AG08395 (cell line): Measurements from ENCODE around the gene CXCL12.

Source experiments
- DNase-seq: peaks from one replicate; pipeline ENCODE4 v3.0.0; 2012; ENCODE audit warnings: mixed read lengths, low spot score

Gene CXCL12

DNA sequence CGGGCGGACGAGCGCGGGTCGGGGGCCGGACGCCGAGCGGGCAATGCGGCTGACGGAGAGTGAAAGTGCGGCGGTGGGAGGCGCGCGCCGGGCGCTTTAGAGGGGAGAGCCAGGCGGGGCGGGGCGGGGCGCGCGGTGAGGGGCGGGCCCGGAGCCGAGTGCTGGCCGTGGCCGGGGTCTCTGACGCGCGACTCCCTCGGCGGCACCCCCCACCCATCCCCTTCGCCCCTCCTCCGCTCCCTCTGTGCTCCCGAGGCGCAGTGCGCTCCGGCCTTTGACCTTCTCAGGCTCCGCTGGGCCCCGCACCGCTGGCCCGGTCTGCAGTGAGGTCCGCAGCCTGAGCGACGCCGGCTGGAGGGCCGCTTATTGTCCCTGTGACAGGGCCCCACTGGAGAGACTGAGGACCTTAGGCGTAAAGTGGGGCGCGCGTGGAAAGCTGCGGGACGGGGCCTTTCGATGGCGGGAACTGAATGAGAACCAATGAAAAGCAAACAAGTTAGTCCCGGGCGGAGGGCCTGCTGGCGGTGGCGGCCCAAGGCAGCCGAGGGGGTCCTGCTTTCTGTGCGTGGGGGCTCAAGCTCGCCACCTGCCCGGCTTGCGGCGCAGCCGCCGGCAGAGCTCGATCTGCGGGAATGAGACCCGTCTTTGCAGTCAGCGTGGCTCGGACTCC lies at the start of gene CXCL12:
TSS of gene CXCL12 (minus strand) at position 72 of the 670 bp plus-strand sequence. CDS start 92 bp downstream, outside the sequence.
- DNase-seq: no peak

DNA sequence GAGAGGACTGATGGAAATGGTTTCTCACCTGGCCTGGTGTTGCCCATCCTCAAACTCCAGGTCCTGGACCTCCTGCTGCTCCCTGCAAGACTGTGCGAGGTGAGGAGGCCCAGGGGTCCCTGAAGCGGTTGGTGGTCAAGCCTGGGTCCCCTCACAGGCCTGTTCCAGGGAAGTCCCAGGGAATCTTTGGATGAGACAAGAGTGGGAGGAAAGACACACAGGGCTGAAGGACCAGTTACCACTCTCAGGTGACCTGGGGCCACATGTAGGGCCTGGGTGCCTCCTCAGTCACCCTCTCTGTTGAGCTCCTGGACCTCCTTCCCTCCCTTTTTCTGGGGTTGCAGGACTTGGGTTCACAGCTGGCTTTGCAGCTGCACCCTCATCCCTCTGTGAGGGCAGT lies 42.6 kb upstream of the CXCL12 start:
- no peak for DNase-seq

DNA sequence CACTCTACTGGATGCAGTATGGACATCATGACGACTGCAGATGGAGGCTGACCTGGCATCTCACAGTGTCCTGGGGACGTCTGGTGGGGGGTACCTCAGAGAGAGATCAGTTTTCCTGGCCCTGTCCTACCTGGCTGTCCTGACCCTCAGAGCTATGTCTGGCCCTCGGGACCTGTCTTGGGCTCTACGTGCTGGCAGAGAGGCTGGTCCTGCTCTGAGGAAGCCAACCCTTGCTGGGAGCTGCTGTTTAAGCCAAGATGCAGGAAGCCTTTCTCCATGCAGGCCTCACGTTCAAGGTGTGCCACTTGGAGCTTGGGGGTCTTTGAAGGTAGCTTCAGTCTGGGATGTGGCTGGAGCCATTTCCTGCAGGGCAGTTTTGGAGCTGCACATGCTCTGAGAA lies 42.1 kb upstream of the CXCL12 start:
- DNase-seq: no peak

DNA sequence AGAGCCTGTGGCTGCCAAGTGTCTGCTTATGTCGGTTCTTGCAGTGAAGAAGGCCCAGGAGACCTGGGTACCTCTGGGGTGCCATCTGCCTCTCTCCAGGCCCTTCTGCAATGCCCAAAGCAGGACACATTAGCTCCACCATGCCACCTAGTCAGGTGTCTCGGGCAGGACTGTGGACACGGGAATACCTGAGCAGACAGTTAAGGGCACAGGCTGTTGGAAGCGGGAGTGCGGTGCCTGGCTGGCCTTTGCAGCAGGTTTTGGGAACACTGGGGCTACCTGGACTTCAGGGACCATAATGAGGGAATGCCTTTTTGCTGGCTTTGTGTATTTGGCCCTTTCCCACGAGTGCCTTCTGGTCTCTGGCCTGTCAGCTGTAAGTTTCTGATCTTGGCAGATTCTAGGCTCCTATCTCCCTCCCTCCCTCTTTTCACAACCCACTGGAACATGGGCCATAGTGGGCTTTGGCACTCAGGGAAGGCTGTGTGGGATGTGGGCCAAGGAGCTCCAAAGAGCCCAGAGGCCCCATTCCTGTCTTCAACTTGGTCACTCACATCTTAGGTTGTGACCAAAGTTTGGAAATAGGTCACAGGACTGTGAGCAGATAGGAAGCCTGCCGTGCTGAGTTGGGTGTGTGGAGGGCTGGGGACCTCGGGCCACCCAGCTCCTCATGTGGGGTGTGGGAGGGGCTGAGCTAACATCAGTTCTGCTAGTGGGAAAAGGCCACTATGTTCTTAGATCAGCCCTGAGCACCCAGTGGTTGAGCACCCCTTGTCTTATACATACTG lies 41.5 kb upstream of the CXCL12 start:
- DNase-seq: no peak

DNA sequence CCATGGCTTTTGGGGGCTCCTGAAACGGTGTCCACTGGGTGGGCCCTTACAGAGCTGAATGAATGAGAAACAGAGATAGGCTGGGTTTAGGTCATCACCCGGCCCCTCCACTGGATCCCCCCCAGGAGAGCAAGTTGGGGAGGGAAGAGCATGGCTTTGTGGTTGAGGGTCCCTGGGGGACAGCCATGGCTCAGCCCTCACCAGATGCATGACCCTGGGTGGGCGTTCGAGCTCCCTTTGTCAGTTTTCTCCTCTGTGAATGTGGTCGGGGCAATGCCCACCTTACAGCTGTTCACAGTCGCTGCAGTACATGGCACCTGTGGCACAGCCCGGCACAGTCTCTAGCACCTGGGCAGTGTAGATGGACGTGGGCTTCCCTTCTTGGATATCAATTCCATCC lies 40.6 kb upstream of the CXCL12 start:
- no peak for DNase-seq

DNA sequence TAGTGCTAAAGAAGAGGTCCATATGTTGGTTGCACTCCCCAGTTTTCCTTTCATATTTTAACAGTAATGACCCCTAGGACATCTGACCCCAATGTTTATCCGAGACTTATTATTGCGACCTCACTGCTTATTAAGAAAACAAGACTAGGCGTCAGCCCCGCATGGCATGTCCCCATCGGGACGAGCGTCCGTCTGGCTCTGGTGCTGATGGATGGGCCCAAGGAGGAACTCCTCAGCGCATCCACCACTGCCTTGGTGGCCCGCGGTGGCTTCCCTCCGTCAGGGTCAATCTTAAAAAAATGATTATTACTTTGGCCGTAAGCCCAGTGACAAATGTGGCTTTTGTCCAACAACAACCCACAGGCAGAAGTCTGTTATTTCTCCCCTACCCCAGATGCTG lies 40.1 kb upstream of the CXCL12 start:
- DNase-seq: no peak

DNA sequence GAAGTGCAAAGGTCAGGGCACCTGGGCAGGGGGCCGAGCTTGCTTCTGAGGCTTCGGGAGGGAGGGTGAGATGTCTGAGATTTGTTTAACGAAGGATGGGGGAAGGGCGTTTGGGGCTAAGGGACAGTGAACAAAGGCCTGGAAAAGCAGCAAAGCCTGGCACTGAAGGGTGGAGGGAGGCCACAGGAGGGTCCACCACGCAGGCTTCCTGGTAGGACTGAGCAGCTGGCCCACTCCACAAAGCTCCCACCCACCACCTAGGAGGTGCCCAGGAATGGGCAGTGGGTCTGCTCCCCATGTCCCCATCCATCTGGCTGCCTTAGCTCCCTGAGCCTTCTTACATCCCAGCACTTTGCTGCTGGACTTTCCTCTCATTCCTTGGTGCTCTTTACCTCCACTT lies 39.4 kb upstream of the CXCL12 start:
- DNase-seq: no peak

DNA sequence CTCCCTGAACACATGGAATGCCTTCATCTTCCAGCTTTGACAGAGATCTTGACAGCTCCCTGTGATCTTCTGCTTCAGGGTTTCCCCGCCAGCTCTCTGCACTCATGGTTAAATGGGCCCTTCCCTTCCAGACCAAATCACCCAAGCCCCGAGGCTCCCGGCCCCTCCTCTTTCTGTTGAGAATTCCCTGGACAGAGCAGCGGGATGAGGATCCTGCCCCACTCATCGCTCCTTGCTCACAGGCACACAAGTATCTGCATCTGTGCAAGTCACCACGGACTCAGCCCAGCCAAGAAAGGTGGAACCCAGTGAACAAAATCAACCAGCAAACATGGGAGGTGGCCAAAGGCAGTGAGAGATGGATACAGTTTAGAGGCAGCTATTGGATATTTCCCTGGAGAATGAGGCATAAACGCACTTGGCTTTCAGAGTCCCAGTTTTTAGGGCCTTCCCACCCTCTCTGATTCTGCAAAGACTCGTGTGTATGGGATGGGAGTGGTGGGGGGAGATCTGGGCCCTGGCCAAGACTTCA lies 37.7 kb upstream of the CXCL12 start:
- no peak for DNase-seq

DNA sequence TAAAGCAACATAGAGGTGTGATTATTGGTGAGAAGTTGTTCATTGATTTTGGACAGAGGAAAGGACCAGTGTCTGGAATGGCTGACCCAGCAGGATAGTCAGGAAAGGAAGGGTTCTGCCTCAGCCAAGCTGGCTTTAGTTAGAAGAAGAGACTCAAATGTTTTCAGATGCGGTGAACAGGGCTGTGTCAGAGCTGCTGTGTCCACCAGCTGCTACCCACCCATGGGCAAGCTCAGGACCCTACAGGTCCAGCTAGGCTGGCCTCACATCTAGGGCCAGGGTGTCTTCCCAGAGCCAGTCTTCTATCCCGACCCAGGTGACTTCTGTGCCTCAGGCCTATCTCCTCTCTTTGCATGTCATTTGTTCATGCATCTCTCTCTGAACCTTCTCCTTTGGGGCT lies 37.3 kb upstream of the CXCL12 start:
- DNase-seq: no peak

DNA sequence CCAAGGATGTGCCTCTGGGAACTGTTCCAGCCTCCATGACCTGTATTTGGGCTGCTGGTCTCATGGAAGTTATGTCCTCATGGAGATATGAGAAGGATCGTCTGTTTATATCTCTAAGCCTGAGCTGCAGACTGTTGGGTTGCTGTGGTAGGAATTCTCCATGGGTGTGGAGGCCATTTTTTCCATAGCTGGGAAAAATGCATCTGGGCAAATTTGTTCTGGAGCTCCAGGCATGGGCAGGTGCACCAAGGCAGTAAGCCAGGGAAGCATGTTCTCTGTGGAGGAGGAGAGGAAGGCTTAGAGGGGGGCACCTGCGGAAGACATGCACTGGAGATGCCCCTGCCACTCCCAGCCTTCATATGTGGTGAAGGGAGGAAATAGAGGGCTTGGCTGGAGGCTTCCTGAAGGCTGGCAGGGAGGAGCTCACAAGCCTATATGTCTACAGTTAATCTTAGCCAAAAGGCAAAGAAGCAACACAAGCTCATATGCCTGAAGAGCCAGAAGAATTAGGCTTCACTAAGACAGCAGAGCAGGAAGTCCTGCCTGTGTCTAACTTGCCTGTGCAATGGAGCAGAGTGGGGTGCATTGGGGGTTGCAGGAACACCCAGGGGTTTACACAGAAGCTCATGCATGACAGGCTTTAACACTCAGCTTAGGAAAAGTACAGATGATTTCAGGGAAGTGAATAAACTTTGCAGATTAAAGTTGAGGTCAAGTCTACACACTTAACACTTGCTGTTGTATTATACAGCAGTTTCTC lies 35.1 kb upstream of the CXCL12 start:
- no peak for DNase-seq

DNA sequence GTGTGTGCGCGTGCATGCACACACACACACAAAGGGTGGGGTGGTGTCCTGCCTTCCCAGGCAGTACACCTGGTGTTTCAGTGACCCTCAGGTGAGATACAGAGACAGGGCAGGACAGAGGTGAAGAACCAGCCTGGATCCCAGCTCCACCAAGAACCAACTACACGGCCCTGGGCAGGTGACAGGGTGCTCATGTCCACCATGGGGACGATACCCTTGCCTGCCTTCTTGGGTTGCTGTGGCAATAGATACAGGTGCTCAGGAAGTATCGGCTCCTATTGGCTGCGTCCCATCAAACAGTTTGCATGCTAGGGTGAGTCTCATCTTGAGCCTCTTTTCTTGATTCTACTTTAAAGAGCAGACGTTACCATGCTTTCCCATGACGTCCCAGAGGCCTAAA lies 33.7 kb upstream of the CXCL12 start:
- DNase-seq: no peak

DNA sequence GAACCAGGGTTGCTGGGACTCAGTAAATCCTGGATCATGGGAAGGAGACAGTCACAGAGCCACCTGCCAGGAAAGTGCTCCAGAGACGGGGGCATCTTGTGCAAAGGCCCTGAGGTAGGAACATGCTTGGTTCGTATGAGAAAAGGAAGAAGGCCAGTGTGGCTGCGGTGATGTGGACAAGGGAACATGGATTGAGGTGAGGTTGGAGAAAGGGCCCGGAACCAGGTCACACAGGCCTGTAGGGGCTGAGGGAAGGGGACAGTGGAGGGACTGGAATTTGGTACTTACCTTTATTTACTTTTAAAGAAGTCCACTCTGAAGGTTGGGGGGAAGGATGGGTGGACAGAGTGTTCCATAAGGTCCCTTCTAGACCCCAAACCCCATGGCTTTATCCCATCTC lies 32.9 kb upstream of the CXCL12 start:
- no peak for DNase-seq

DNA sequence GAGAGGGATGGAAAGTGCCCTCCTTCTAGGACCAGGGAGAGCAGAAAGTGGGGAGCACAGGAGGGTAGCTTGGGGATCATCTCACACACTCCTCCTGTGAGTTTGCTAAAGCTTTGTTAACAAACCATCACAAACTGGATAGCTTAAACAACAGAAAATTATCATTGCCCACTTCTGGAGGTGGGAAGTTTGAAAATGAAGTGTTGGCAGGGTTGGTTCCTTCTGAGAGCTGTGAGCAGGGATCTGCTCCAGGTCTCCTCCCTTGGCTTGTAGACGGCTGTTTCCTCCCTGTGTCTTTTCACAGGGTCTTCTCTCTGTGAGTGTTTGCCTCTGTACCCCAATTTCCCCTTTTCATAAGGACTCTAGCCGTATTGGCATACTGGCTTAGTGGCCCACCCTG lies 32.0 kb upstream of the CXCL12 start:
- DNase-seq: no peak

DNA sequence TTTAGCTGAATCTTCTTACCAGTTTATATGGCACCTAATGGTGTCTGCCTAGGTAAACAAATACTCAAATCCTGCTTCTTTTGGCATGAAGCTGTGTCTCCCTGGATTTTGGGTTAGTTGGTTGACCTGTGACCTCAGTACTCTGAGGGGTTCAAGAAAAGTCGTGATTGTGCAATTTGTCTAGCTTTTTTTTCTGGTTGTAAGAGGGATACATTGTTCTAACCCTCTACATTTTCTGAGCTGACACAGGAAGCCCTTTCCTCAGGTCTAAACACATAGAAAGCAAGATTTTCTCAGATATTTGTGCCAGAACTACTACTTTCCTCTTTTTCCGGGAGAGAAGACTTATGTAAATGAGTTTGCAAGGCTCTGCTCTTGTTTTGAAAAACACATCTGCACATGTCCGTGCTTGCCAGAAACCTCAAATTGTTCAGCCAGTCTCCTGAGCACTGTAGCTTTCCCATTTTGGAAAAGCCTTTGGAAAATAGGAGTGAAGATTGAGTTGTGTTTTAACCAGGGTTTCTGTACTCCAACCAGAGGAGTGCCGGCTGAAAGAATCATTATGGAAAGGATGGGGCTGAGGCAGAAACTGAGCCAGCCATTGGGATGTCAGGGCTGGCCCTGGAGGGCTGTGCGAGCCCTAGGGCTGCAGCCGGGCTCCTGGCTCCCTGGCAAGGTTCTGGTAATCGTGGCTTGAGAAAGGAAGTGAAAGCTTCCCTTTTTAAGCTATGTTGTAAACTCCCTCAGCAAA lies 31.3 kb upstream of the CXCL12 start:
- DNase-seq: peak; percentile 21

DNA sequence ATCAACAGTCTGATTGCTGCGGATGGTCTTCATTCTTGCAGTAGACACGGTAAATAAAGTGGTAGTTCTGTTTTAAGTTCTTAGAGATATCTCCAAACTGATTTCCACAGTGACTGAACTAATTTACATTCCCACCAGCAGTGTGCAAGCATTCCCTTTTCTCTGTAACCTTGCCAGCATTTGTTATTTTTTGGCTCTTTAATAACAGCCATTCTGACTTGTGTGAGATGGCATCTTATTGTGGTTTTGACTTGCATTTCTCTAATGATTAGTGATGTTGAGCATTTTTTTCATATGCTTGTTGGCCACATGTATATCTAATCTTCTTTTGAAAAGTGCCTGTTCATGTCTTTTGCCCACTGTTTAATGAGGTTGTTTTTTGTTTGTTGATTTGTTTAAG lies 30.2 kb upstream of the CXCL12 start:
- DNase-seq: no peak

DNA sequence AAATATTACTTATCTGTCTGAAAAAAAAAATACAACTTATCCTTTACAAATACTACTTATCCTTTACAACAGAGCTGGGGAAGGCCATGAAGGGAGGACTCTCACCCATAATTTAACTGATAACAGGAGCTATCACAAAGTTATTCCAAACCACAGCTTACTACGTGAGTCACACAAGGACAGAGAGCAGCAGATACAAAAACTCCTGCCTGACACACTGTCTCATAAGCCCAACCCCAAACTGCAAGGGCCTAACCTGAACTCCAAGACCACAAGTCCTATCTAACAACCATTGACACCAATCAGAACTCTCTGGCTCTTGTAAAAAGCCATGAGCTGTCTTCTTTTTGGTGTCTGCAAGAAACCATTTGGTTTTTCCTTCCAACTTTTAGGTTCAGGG lies 28.5 kb upstream of the CXCL12 start:
- peak; percentile 19 for DNase-seq

DNA sequence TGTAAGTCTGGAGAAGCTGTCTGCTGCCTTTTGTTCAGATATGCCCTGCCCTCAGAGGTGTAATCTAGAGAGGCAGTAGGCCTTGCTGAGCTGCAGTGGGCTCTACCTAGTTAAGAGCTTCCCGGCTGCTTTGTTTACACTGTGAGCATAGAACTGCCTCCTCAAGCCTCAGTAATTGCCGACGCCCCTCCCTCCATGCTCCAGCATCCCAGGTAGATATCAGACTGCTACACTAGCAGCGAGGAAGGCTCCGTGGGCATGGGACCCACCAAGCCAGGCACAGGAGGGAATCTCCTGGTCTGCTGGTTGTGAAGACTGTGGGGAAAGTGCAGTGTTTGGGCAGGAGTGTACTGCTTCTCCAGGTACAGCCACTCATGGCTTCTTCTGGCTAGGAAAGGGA lies 26.4 kb upstream of the CXCL12 start:
- DNase-seq: no peak

DNA sequence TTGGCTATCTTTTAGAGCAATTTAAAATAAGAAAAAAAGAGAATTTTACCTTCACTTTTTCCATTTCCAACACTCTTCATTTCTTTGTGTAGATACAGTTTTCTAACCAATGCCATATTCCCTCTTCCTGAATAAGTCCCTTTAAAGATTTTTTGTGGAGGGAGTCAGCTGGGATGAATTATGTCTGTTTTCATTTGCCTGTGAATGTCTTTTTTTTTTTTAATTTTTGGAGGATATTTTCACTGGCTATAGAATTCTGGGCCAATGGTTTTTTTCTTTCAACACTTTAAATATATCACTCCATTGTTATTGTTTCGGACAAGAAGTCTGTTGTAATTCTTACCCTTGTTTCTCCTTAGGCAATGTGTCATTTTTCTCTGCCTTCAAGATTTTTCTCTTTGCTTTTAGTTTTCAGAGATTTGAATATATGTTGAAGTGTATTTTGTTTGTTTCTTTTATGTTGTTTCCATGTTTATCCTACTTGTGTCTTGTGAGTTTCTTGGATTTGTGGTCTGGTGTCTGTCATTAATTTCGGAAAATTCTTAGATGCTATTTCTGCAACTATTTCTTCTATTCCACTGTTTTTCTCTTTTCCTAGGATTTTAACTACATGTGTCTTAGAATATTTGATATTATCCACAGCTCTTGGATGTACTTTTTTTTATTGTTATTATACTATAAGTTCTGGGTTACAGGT lies 20.0 kb upstream of the CXCL12 start:
- DNase-seq: no peak

DNA sequence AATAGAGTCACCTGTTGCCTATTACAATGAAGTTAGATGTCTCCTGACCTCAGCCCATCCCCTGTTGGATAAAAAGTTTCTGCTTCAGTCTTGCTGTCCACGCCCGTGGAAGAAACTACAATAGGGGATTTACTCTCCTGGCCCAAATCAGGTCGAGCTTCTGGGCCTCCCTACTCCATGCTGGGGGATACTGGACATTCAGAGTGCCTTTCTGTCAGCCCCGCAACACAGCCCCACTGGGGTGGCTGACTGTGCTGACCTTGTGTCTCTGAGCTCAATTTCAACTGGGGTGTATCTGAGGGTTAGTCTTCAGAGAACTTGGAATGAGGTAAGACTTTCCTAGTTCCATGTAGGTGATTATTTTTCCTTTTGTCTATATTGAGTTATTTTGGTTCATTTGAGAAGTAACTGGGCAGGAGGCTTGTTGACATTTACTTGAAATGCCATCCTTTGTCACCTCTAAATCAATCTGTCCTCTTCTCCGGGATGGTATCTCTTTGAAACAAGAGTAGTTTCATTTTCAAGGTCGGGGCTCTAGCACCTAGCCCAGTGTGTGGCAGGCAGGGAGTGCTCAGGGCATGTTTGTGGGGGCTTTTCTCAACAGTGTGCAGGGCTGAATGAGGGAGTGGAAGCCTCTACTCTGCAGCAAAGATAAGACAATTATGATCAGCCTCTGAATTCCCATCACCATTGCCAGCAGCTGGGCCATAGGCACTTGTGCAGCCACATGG lies 17.7 kb upstream of the CXCL12 start:
- no peak for DNase-seq

DNA sequence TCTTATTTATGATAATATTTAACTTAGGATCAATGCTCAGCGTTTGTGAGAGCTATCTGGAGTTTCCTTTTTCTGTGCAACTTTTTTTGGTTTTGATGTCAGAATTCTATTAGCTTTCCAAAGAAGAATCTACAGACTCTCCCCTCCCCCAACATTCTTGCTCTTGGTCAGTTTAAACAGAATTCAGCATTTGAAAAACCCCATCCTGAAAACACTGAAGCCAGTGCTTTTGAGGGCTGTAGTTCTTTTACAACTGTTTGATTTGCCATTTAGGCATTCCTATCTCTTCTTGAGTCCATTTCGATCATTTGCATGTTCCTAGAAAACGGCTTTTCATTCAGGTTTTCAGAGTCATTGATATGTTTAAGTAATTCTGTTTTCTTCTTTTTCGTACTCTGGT lies 15.6 kb upstream of the CXCL12 start:
- no peak for DNase-seq
